Keratinocyte (primary cell): Measurements from ENCODE around the gene EN2. TPM values are rescaled to one million over a fixed set of nuclear protein-coding genes. Genes with fewer than 3 reads are reported as not detected.

Experiments used
- DNase-seq: peaks from one replicate; pipeline ENCODE4 v3.0.0-alpha.2; 2011; ENCODE audit warnings: low read depth, missing footprints, low spot score
- FAIRE-seq: peaks from 2 replicates; lab custom pipeline; 2011; peaks lifted over from hg19 to GRCh38; lab: Jason Lieb, UNC
- H2AFZ ChIP-seq: 2 replicates; pipeline ENCODE4 v1.6.0; 2012; ENCODE audit warnings: low read length, control low read depth, inconsistent platforms; ENCODE audit not compliant: control insufficient read depth
- H3K27ac ChIP-seq: 2 replicates; pipeline ENCODE4 v1.5.1; 2011; ENCODE audit warnings: low read length; ENCODE audit not compliant: control insufficient read depth, insufficient read depth
- H3K27me3 ChIP-seq: 3 replicates; pipeline ENCODE4 v1.6.0; 2011; ENCODE audit warnings: low read length; ENCODE audit not compliant: control insufficient read depth, insufficient read depth; ENCODE audit errors: extremely low read depth
- H3K36me3 ChIP-seq, 2 experiments: 2 replicates in 1 of 2; 3 replicates in 1 of 2; pipeline ENCODE4 v1.5.1; 2011; ENCODE audit warnings: low read length in 2 of 2, mild to moderate bottlenecking in 1 of 2; ENCODE audit not compliant: control insufficient read depth in 2 of 2, insufficient read depth in 2 of 2; ENCODE audit errors: extremely low read depth in 1 of 2
- H3K4me1 ChIP-seq: 3 replicates; pipeline ENCODE4 v1.5.1; 2011; ENCODE audit warnings: low read length; ENCODE audit not compliant: control insufficient read depth, insufficient read depth; ENCODE audit errors: extremely low read depth
- H3K4me2 ChIP-seq: 3 replicates; pipeline ENCODE4 v1.6.0; 2011; ENCODE audit warnings: low read depth, low read length; ENCODE audit not compliant: control insufficient read depth, insufficient read depth; ENCODE audit errors: extremely low read depth
- H3K4me3 ChIP-seq, 3 experiments: fragments of 200-600 bp in 1 of 3; sonication (generic) in 1 of 3; 2 replicates in 2 of 3; 3 replicates in 1 of 3; pipeline ENCODE4 v1.5.1; 2011 to 2016; ENCODE audit warnings: low read length in 3 of 3, mild to moderate bottlenecking in 3 of 3, control low read depth in 2 of 3, inconsistent platforms in 1 of 3, low read depth in 1 of 3, mixed read lengths in 1 of 3, mixed run types in 1 of 3, moderate library complexity in 1 of 3; ENCODE audit not compliant: control insufficient read depth in 2 of 3, insufficient read depth in 2 of 3; ENCODE audit errors: extremely low read depth in 1 of 3
- H3K79me2 ChIP-seq: 2 replicates; pipeline ENCODE4 v1.6.0; 2012; ENCODE audit warnings: low read length; ENCODE audit not compliant: control insufficient read depth, insufficient read depth
- H3K9ac ChIP-seq: 3 replicates; pipeline ENCODE4 v1.6.0; 2011; ENCODE audit warnings: low read length; ENCODE audit not compliant: control insufficient read depth, insufficient read depth; ENCODE audit errors: extremely low read depth
- H3K9me1 ChIP-seq: 3 replicates; pipeline ENCODE4 v1.6.0; 2011; ENCODE audit warnings: low read length; ENCODE audit not compliant: control insufficient read depth, insufficient read depth; ENCODE audit errors: extremely low read depth
- H3K9me3 ChIP-seq: 2 replicates; pipeline ENCODE4 v1.5.1; 2012; ENCODE audit warnings: low read depth, low read length; ENCODE audit not compliant: control insufficient read depth
- H4K20me1 ChIP-seq: 3 replicates; pipeline ENCODE4 v1.6.0; 2011; ENCODE audit warnings: low read length; ENCODE audit not compliant: control insufficient read depth, insufficient read depth; ENCODE audit errors: extremely low read depth
- CTCF ChIP-seq, 3 experiments: IDR thresholded peaks in 1 of 3; conservative IDR thresholded peaks in 1 of 3; optimal IDR thresholded peaks in 1 of 3; 2 replicates in 2 of 3; 3 replicates in 1 of 3; pipeline versions ENCODE3 to v1.5.1; 2011; ENCODE audit warnings: low read length in 3 of 3, mild to moderate bottlenecking in 3 of 3, moderate library complexity in 2 of 3, control low read depth in 1 of 3, inconsistent platforms in 1 of 3; ENCODE audit not compliant: insufficient read depth in 2 of 3; ENCODE audit errors: extremely low read depth in 1 of 3
- EZH2 ChIP-seq: IDR thresholded peaks from one replicate; pipeline ENCODE4 v1.6.1; 2012; ENCODE audit warnings: inconsistent platforms, mild to moderate bottlenecking, low read length, moderate library complexity
- dilution Hi-C: fragments of 300-500 bp; cut with MboI; formaldehyde crosslinking; loops from one replicate; pipeline ENCODE4 v1.7.0; 2020; ENCODE audit warnings: low sequenced_read_pairs; ENCODE audit not compliant: extremely low pct_ligation_motif_present
- polyA plus RNA-seq, 5 experiments: library from polyadenylated mRNA; depleted of rRNA in 3 of 5; stranded (reverse) in 3 of 5; stranded (forward) in 1 of 5; unstranded in 1 of 5; fragments of >200 nt; gene quantifications; 1 replicate in 1 of 5; 2 replicates in 3 of 5; 3 replicates in 1 of 5; pipeline versions ENCODE4 v1.2.1 to v1.2.3, GENCODE V29; 2011 to 2012; ENCODE audit warnings: missing spikeins in 2 of 5, low read depth in 1 of 5, low replicate concordance in 1 of 5

EN2 gene
- polyA plus RNA-seq, 1 donor (not counting 4 experiments of a cell fraction or from before 2014, with no cell fraction given), result 0.05 TPM

- Histone ChIP-seq H3K36me3 (no peaks in the 10 kb centered on the region), H3K79me2 (no peaks in the 10 kb centered on the region), H2AFZ (no peak overlapping the region), H3K9ac (no peak overlapping the region), H3K27me3 (peaks cover 23% of the 10 kb centered on the region), H3K4me2 (no peak overlapping the region), H3K27ac (no peak overlapping the region), H3K9me3 (no peaks in the 10 kb centered on the region), H4K20me1 (no peaks in the 10 kb centered on the region), H3K4me1 (no peaks in the 10 kb centered on the region), H3K9me1 (no peaks in the 10 kb centered on the region), H3K4me3 (no peak overlapping the region)
- TF ChIP-seq EZH2 (no peak), CTCF (optimal IDR thresholded peaks at IDR 0.05 in 1 of 3, IDR thresholded peaks at IDR 0.05 in 1 of 3, conservative IDR thresholded peaks at IDR 0.05 in 1 of 3; ENCODE audit: extremely low read depth in 1 of 3, insufficient read depth in 2 of 3, low read length in 3 of 3) (no peak)
- FAIRE-seq (no peak), DNase-seq (no peak)
- dilution Hi-C loops, result no loop called here
Measured at GRCh38 chr7:155411718-155412415, 46.1 kb upstream of the EN2 start.

GRCh38 chr7:155412416-155413253 lies 45.3 kb upstream of the EN2 start:
- H4K20me1 ChIP-seq, result no peaks in the 10 kb centered on the region
- no peaks in the 10 kb centered on the region for H3K9me1 ChIP-seq
- H3K4me2 ChIP-seq, result no peak overlapping the region
- dilution Hi-C loops, result no loop called here
- no peak overlapping the region for H2AFZ ChIP-seq
- FAIRE-seq (no peak), DNase-seq (no peak)
- peaks cover 23% of the 10 kb centered on the region for H3K27me3 ChIP-seq
- no peaks in the 10 kb centered on the region for H3K4me1 ChIP-seq
- H3K27ac ChIP-seq, result no peak overlapping the region
- H3K9ac ChIP-seq, result no peak overlapping the region
- no peaks in the 10 kb centered on the region for H3K36me3 ChIP-seq
- TF ChIP-seq CTCF (optimal IDR thresholded peaks at IDR 0.05 in 1 of 3, IDR thresholded peaks at IDR 0.05 in 1 of 3, conservative IDR thresholded peaks at IDR 0.05 in 1 of 3; ENCODE audit: extremely low read depth in 1 of 3, insufficient read depth in 2 of 3, low read length in 3 of 3) (peak; percentile 34 to 82 (median 65)), EZH2 (no peak)
- no peaks in the 10 kb centered on the region for H3K79me2 ChIP-seq
- no peaks in the 10 kb centered on the region for H3K9me3 ChIP-seq
- no peak overlapping the region for H3K4me3 ChIP-seq
